Measurements from ENCODE around the gene ZFR2.
"Not testable (repeated sequence)": the region's sequence is repeated elsewhere in the genome, so short reads cannot be mapped to it uniquely, and the experiment has no call there.

The ZFR2 gene

DNA sequence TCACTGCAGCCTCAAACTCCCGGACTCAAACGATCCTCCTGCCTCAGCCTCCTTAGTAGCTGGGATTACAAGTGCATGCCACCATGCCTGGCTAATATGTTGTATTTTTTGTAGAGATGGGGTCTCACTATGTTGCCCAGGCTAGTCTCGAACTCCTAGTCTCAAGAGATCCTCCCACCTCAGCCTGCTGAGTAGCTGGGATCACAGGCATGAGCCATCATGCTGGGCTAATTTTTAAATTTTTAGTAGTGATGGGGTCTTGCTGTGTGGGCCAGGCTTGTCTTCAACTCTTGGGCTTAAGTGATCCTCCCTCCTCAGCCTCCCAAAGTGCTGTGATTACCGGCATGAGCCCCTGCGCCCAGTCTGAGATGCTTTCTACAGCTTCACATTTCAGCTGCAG lies 26.9 kb upstream of the ZFR2 start:
- peaks cover 6% of the 10 kb centered on the region for H3K36me3 ChIP-seq (ENCODE audit: control insufficient read depth, low read depth, low read length)
- peaks cover 6% of the 10 kb centered on the region for H3K9me3 ChIP-seq (ENCODE audit: control insufficient read depth, low read depth, low read length)
- H3K4me3 ChIP-seq (ENCODE audit: low read length), result no peak overlapping the region
- H3K9ac ChIP-seq (ENCODE audit: low read length), result no peak overlapping the region
- no peak overlapping the region for H3K27ac ChIP-seq (ENCODE audit: low read length)
- no peaks in the 10 kb centered on the region for H3K27me3 ChIP-seq (ENCODE audit: control insufficient read depth, insufficient read depth, low read length)
- H3K4me1 ChIP-seq (ENCODE audit: control insufficient read depth, low read depth, low read length), result no peaks in the 10 kb centered on the region

DNA sequence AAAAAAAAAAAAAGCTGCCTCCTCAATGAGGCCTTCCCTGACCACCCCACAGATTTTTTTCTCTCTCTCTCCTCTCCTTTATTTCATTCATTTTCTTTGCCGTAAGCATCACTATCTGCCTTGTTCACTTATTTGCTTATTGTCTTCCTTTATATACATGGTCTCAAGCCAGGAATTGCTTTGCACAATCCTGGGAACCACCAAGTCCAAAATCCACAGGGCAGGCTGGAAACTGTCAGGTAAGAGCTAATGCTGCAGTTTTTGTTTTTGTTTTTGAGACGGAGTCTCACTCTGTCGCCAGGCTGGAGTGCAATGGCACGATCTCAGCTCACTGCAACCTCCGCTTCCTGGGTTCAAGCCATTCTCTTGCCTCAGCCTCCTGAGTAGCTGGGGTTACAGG lies 26.1 kb upstream of the ZFR2 start:
- not testable (repeated sequence) for H3K9ac ChIP-seq (ENCODE audit: low read length)

DNA sequence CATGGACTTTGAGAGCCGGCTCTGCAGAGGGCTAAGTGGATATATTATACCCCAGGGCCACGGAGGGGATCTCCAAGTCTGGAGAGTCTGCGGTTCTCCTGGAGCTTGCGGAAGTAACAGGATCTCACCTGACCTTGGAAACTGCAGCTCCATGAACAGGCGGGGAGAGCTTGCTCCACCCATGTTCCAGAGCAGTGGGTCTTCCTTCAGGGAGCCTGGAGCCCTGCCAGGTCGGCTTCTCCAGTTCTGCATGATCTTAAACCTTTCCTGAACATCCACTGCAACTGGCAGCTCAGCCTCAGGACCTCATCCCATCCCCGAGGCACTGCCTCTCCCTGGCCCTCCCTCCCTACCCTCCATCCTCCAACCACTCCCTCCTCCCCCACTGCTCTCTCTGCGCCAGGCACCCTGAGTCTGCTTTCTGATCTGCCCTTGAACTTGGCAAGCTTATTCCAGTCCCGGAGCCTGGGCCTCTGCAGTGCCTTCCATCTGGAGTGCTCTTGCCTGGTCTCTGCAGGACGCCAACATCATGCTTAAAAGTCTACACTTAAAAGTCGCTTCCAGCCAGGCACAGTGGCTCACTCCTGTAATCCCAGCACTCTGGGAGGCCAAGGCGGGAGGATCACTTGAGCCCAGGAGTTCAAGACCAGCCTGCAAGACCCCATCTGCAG lies 24.8 kb upstream of the ZFR2 start:
- Histone ChIP-seq H3K9ac (ENCODE audit: low read length) (no peak overlapping the region), H3K27ac (ENCODE audit: low read length) (no peak overlapping the region), H3K4me1 (ENCODE audit: control insufficient read depth, low read depth, low read length) (no peaks in the 10 kb centered on the region), H3K9me3 (ENCODE audit: control insufficient read depth, low read depth, low read length) (peaks cover 6% of the 10 kb centered on the region), H3K4me3 (ENCODE audit: low read length) (no peak overlapping the region), H3K36me3 (ENCODE audit: control insufficient read depth, low read depth, low read length) (peaks cover 6% of the 10 kb centered on the region), H3K27me3 (ENCODE audit: control insufficient read depth, insufficient read depth, low read length) (no peaks in the 10 kb centered on the region)

More for the DNA sequence above, 26.1 kb upstream of the ZFR2 start:
- H3K9me3 ChIP-seq (ENCODE audit: control insufficient read depth, low read depth, low read length); H3K36me3 ChIP-seq (ENCODE audit: control insufficient read depth, low read depth, low read length); H3K4me1 ChIP-seq (ENCODE audit: control insufficient read depth, low read depth, low read length); H3K27ac ChIP-seq (ENCODE audit: low read length); H3K27me3 ChIP-seq (ENCODE audit: control insufficient read depth, insufficient read depth, low read length); H3K4me3 ChIP-seq (ENCODE audit: low read length): not testable (repeated sequence)

DNA sequence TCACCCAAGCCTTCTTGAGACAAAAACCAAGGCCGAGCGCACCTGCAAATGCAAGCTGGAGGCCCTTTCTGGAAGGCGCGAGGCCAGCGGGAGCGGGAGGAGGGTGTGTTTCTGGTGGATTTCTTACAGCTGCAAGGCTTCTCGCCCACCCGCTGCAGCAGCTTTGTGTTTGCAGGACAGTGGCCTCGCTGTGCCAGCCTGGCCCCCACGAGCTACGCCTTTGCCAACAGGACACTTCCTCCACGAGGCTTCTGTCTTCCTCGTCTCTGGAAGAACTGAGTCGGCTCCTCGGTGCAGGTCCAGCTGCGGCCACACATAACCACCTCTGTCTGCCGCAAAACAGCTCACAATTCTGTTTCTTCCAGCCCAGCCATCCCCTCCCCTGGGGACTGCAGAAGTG lies 21.8 kb upstream of the ZFR2 start:
- Histone ChIP-seq H3K9ac (ENCODE audit: low read length) (no peak overlapping the region), H3K27me3 (ENCODE audit: control insufficient read depth, insufficient read depth, low read length) (no peaks in the 10 kb centered on the region), H3K27ac (ENCODE audit: low read length) (no peak overlapping the region), H3K36me3 (ENCODE audit: control insufficient read depth, low read depth, low read length) (no peaks in the 10 kb centered on the region), H3K4me3 (ENCODE audit: low read length) (no peak overlapping the region), H3K9me3 (ENCODE audit: control insufficient read depth, low read depth, low read length) (no peaks in the 10 kb centered on the region), H3K4me1 (ENCODE audit: control insufficient read depth, low read depth, low read length) (no peaks in the 10 kb centered on the region)

DNA sequence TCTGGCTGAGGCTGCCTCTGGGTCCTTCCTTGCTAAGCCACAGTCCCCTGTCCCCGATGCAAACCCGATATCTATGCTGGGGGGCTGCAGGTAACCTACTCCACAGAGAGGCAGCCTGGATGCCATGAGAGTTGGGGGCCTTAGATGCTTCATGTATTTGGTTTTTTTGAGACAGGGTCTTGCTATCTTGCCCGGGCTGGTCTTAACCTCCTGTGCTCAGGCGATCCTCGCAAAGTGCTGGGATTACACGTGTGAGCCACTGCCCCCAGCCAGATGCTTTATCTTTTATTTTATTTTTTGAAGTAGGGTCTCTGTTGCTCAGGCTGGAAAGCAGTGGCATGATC lies 13.2 kb upstream of the ZFR2 start:
- Histone ChIP-seq H3K36me3 (ENCODE audit: control insufficient read depth, low read depth, low read length) (no peaks in the 10 kb centered on the region), H3K27me3 (ENCODE audit: control insufficient read depth, insufficient read depth, low read length) (peaks cover 14% of the 10 kb centered on the region), H3K9me3 (ENCODE audit: control insufficient read depth, low read depth, low read length) (no peaks in the 10 kb centered on the region), H3K9ac (ENCODE audit: low read length) (no peak overlapping the region), H3K4me1 (ENCODE audit: control insufficient read depth, low read depth, low read length) (peaks cover 3% of the 10 kb centered on the region), H3K4me3 (ENCODE audit: low read length) (peak overlapping the region; percentile 53), H3K27ac (ENCODE audit: low read length) (no peak overlapping the region)

DNA sequence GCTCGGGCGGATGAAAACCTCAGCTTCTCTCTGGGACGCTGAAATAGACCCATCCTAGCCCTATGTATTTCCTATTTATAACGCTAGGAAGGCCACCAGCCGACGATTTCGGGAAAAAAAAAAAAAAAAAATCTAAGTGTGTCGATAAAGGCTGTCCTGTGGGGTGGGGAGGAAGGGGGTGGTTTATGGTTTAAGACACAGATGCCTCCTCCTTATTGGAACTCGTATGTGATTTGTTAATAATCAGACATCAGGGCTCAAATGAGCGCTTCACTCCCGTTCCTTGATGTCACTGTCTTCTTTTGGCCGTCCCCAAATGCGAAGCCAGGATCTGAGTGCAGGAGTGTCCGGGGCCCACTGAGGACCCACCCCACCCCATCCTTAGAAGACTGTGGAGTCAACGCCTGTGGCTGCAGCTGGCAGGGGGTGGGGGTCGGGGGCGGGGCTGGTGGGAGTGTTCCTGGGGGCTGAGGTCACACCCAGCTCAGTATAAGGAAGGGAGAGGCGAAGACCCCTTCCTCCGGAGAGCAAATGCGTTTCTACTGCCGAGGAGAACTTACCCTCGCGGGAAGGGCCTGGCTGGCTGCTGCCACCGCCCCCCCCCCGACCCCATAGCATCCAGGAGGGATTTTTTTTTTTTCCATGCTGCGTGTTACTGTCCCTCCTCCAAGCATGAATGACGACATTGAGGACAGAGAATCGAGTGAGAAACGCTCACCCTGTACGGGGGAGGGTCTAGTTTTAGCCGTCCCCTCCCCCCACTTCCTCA lies 12.6 kb upstream of the ZFR2 start:
- Histone ChIP-seq H3K4me3 (ENCODE audit: low read length) (peak overlapping the region; percentile 57), H3K27me3 (ENCODE audit: control insufficient read depth, insufficient read depth, low read length) (peaks cover 14% of the 10 kb centered on the region), H3K36me3 (ENCODE audit: control insufficient read depth, low read depth, low read length) (no peaks in the 10 kb centered on the region), H3K4me1 (ENCODE audit: control insufficient read depth, low read depth, low read length) (peaks cover 3% of the 10 kb centered on the region), H3K27ac (ENCODE audit: low read length) (no peak overlapping the region), H3K9me3 (ENCODE audit: control insufficient read depth, low read depth, low read length) (no peaks in the 10 kb centered on the region), H3K9ac (ENCODE audit: low read length) (peak overlapping the region; percentile 35)

DNA sequence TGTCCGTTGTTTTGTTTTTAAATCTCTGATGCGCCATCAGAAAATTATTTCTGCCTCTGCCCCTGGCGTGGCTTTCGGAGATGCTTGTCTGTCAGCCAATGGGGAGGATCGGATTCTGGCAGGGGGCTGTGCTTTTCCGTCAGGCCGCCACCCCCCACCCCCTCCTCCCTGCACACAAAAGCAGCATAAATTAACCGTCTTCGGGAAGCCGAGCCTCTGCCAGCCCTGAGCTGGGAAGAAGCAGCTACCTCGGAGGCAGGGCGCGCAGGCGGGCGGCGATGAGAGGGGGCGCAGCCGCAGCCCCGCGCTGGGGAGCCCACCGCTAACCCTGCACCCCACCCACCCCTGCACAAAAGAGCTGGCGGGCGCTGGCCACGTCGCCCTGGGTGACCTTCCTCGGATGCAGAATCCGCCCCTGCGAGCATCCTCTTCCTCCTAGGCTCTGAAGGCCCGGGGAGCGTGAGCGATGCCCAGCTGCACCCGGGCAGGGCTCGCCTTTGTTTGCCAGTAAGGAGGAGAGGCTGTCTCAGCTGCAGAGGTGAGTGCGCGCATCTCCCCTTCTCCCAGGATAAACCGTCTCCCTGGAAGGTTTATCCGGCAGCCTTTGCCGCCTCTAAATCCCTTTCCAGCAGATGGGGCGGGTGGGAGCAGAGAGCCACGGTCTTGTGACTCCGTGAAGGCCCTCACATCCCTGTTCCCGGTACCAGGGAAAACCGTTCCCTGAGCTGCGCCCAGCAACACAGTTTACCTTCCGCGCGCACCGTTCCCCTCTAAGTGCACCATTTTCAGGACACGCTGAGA lies 11.8 kb upstream of the ZFR2 start, which contains the start of gene ATCAY:
TSS of gene ATCAY (plus strand) at position 215 of the 801 bp plus-strand sequence. CDS start 5,083 bp downstream, outside the sequence.
- Histone ChIP-seq H3K9ac (ENCODE audit: low read length) (peak within 1 kb of the TSS; percentile 35), H3K27me3 (ENCODE audit: control insufficient read depth, insufficient read depth, low read length) (peaks cover 14% of the 10 kb centered on the region), H3K4me3 (ENCODE audit: low read length) (peak within 1 kb of the TSS; percentile 57), H3K36me3 (ENCODE audit: control insufficient read depth, low read depth, low read length) (no peaks in the 10 kb centered on the region), H3K4me1 (ENCODE audit: control insufficient read depth, low read depth, low read length) (peaks cover 3% of the 10 kb centered on the region), H3K9me3 (ENCODE audit: control insufficient read depth, low read depth, low read length) (no peaks in the 10 kb centered on the region), H3K27ac (ENCODE audit: low read length) (no peak within 1 kb of the TSS)

DNA sequence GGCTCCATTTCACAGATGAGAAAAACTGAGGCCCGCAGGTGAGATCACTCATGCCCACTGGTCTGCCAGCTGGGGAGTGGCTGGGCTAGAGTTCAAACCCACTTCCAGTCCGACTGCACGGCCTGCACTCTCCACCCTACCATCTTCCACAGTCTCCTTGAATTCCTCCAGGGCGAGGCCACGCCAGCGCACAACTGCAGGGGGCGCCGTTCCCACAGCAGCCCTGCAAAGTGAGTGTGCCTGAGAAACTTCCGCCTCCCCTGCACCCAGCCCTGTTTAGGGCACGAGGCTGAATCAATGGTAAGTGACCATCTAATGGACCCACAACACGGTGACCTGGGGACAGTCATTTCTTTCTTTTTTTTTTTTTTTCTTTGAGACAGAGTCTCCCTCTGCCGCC lies 10.8 kb upstream of the ZFR2 start:
- peak overlapping the region; percentile 57 for H3K4me3 ChIP-seq (ENCODE audit: low read length)

DNA sequence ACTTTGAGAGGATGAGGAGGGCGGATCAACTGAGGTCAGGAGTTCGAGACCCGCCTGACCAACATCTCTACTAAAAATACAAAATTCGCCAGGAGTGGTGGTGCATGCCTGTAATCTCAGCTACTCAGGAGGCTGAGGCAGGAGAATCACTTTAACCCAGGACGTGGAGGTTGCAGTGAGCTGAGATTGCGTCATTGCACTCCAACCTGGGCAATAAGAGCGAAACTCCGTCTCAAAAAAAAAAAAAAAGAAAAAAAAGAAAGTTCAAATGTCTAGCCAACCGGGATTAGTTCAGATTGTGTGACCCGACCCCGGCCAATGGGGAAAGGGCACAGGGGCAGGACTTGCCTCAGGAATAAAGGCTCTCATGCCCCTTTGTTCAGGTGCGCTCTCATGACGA lies 5.9 kb upstream of the ZFR2 start:
- H3K27ac ChIP-seq (ENCODE audit: low read length); H3K9me3 ChIP-seq (ENCODE audit: control insufficient read depth, low read depth, low read length); H3K9ac ChIP-seq (ENCODE audit: low read length); H3K4me3 ChIP-seq (ENCODE audit: low read length); H3K36me3 ChIP-seq (ENCODE audit: control insufficient read depth, low read depth, low read length); H3K4me1 ChIP-seq (ENCODE audit: control insufficient read depth, low read depth, low read length): not testable (repeated sequence)
- H3K27me3 ChIP-seq (ENCODE audit: control insufficient read depth, insufficient read depth, low read length), result peaks cover 23% of the 10 kb centered on the region

More for the DNA sequence above, 10.8 kb upstream of the ZFR2 start:
- H3K4me1 ChIP-seq (ENCODE audit: control insufficient read depth, low read depth, low read length), result peaks cover 3% of the 10 kb centered on the region
- H3K27ac ChIP-seq (ENCODE audit: low read length), result no peak overlapping the region
- H3K27me3 ChIP-seq (ENCODE audit: control insufficient read depth, insufficient read depth, low read length), result peaks cover 14% of the 10 kb centered on the region
- H3K9me3 ChIP-seq (ENCODE audit: control insufficient read depth, low read depth, low read length), result no peaks in the 10 kb centered on the region
- H3K36me3 ChIP-seq (ENCODE audit: control insufficient read depth, low read depth, low read length), result no peaks in the 10 kb centered on the region
- H3K9ac ChIP-seq (ENCODE audit: low read length), result no peak overlapping the region

DNA sequence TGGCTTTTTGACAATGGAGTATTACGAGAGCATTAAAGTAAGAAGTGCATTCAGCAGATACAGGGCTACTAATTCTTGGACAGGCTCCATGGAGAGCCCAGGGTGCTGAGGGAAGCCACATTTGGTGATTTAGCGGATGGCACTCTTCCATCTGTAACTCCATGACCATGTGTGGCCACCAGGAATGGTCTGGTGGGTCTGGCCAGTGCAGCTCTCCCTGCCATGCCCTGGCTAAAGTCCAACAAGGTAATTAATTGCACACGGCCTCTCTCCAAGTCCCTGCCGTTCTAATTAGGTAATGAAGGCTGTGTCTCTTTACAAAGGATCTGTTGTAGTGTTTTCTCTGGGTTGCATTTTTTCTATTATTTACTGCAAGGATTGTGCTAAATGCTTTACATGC lies 4.3 kb upstream of the ZFR2 start:
- Histone ChIP-seq H3K4me1 (ENCODE audit: control insufficient read depth, low read depth, low read length) (peaks cover 1% of the 10 kb centered on the region), H3K36me3 (ENCODE audit: control insufficient read depth, low read depth, low read length) (no peaks in the 10 kb centered on the region), H3K9ac (ENCODE audit: low read length) (no peak overlapping the region), H3K4me3 (ENCODE audit: low read length) (no peak overlapping the region), H3K27ac (ENCODE audit: low read length) (no peak overlapping the region), H3K9me3 (ENCODE audit: control insufficient read depth, low read depth, low read length) (peaks cover 5% of the 10 kb centered on the region), H3K27me3 (ENCODE audit: control insufficient read depth, insufficient read depth, low read length) (peaks cover 30% of the 10 kb centered on the region)

DNA sequence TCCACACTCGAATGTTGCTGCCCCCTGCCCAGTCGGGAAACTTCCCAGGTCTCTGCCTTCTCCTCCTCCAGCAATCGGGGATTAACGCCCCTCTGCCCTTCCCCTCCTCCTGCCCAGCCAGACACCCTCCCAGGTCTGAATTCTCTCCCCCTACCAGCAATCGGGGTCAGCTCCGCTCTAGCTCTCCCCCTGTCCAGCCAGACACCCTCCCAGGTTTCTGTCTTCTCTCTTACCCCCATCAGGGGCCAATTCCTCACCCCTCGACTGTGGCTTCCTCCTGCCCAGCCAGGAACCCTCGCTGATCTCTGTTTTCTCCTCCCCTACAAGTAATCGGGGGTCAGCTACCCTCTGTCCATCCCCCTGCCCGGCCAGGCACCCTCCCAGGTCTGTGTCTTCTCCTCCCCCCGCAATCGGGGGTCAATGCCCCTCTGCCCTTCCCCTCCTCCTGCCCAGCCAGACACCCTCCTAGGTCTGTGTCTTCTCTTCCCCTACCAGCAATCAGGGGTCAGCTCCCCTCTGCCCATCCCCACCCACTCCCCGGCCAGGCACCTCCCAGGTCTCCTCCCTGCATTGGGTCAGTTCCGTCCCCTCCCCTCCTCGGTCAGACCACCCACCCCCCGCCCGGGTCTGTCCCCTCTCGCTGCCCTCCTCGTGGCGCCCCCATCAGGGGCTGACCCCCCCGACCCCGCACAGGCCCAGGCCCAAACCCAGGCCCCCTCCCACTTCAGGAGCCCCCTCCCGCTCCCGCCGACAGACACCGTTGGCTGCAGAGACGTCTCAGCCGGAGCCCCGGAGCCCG lies 668 bp downstream of the ZFR2 start:
- H3K4me3 ChIP-seq (ENCODE audit: low read length), result peak overlapping the region; percentile 53
- H3K9ac ChIP-seq (ENCODE audit: low read length), result peak overlapping the region; percentile 52
- peaks cover 5% of the 10 kb centered on the region for H3K9me3 ChIP-seq (ENCODE audit: control insufficient read depth, low read depth, low read length)
- no peak overlapping the region for H3K27ac ChIP-seq (ENCODE audit: low read length)
- peaks cover 30% of the 10 kb centered on the region for H3K27me3 ChIP-seq (ENCODE audit: control insufficient read depth, insufficient read depth, low read length)
- H3K4me1 ChIP-seq (ENCODE audit: control insufficient read depth, low read depth, low read length), result peaks cover 7% of the 10 kb centered on the region
- no peaks in the 10 kb centered on the region for H3K36me3 ChIP-seq (ENCODE audit: control insufficient read depth, low read depth, low read length)
